GM12873 (cell line): ENCODE results near the gene HRCT1.

Experiments used
- CTCF ChIP-seq: IDR thresholded peaks from 2 replicates; pipeline ENCODE4 v1.5.1; 2012; ENCODE audit warnings: low read depth, mild to moderate bottlenecking, moderate library complexity, low read length, control low read depth; ENCODE audit not compliant: insufficient read depth; ENCODE audit errors: missing control alignments

HRCT1 gene

DNA sequence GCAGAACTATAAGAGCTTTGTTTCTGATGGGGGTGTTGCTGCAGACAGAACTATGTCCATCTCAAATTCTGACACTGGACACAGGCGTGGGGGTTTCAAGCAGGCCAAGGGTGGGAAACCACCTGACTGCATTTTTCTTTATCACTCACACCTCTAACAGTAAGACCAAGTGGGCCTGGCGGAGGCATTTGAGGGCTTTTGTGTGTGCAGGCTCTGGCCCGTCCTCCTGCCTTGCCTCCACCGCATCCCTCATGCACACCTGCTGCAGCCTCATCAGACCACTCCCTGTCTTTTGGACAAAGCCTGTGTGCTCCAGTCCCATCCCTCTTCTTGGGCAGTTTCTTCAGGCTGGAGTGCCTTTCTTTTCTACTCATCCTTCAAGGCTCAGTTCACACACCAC is 43.7 kb upstream of the HRCT1 start:
- TF ChIP-seq CTCF, result no peak

- no peak for TF ChIP-seq CTCF
Observed at GRCh38 chr9:35863583-35863982, 42.4 kb upstream of the HRCT1 start.

GRCh38 chr9:35864695-35865255 is 41.2 kb upstream of the HRCT1 start:
- no peak for TF ChIP-seq CTCF

GRCh38 chr9:35867538-35867937 is 38.5 kb upstream of the HRCT1 start:
- TF ChIP-seq CTCF, result no peak

DNA sequence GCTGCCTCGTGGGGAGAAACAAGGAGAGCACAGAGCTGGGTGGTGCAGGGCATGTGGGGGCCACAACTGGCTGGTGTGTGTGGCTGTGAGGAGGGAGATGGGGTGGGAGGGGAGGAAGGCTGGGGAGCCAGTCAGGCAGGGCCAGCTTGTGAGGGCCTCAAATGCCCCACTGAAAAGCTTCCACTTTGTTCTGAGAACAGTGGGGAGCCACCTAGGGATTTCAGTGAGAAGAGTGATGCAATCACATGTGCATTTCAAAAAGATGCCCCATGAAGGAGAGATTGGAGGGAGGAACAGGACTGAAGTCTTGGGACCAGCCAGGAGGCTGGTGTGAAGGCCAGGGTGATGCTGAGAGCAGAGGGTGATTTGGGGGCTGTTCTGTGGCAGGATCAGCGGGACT is 37.1 kb upstream of the HRCT1 start:
- no peak for TF ChIP-seq CTCF

GRCh38 chr9:35869621-35870216 is 36.3 kb upstream of the HRCT1 start:
- no peak for TF ChIP-seq CTCF

DNA sequence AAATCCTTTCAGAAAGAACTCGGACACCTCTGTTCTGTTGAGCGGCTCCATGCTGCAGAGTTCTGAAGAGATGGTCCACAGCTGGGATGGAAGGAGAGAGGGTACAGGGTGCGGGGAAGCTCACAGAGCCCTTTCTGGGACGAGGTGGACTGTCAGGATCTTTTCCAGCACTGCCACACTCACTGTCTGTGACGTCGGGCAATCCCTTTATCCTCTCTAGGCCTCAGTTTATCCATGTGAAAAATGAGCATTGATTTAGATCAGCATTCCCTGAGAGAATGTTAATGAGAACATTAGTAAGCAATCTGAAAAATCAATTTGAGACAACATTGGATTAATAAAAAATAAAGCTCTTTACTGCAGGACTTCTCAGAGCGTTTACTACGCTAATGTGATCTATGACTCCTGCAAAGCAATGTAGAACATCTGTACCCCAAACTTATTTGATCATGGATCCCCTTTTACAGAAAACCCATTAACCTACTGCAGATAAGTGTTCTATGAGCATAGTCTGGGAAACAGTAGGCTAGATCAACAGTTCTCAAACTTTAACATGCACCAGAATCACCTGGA is 35.6 kb upstream of the HRCT1 start, which contains the start of gene OR13J1:
Gene OR13J1 (minus strand): TSS at position 51 of the 573 bp plus-strand sequence. CDS start 0 bp downstream, at position 51.
- no peak for TF ChIP-seq CTCF
